GM18511 (cell line): ENCODE data around the gene TRIL.

Experiments used
- ATAC-seq: cut with Tn5 transposase; IDR thresholded peaks from one replicate; pipeline ENCODE4 v1.9.1; 2021; ENCODE audit warnings: mild to moderate bottlenecking, moderate library complexity; ENCODE audit not compliant: unreplicated experiment

Gene TRIL

DNA sequence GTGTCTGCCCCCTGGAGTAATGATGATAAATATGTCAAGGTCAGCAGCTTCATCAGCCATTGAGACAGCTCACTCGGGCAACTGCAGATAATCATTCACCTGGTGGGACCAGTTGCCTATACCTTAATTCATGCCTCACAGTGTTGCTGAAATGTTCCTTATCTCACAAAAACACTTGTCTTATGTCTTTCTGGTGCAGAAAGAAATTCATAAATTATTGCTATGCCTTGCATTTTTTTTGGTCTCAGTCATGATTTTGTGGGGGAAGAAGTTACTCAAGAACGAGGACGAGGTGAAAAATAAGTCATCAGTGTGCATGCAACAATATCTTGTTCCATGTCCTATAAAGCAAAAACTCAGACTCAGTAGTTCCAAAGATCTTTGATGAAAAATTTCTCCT is 16.0 kb downstream of the TRIL start:
- no peak for ATAC-seq

DNA sequence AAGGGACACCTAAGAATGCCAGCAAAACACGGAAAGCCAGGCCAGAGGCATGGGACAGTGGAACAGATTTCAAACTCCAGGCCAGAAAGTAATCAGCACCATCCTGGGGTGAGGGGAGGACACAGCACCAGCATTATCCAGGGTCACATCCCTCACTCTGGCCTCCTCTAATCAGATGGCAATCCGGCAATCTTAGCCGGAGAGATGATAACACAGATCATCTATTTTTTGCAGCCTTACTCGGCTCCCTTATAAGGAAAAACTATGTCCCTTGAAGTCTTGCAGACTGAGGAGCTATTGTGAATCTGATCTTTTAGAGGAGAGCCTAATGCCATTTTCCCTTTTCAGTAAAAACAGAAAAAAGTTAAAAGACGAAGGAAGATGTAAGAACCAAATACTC is 16.5 kb downstream of the TRIL start:
- no peak for ATAC-seq

DNA sequence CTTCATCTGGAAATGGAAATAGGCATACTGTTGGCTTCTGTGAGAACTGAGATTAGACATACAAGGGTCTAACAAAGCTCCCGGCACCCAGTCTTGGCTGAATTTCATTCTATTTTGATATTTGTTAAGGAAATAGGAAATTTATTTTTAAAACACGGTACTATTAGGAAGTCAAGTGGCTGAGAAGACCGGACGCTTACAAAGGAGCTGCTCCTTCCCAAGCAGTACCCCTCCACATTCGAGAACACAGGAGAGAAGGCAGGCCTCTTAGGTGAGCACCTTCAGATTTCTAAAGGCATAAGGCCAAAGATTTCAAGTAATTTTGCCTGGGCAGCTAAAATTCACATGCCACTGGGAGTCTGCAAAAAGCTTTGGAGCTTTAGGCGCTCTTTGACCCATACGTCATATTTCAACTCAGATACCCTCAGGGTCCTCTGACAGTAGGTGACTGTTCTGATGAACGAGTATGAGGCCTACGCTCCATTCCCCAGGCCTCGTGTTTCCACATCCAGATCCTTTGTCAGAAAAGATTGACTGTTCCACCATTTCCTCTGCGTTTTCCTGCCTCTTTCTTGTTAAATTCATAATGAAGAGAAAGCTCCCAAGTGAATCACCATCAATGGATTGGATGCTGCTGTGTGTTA is 17.3 kb downstream of the TRIL start:
- no peak for ATAC-seq

DNA sequence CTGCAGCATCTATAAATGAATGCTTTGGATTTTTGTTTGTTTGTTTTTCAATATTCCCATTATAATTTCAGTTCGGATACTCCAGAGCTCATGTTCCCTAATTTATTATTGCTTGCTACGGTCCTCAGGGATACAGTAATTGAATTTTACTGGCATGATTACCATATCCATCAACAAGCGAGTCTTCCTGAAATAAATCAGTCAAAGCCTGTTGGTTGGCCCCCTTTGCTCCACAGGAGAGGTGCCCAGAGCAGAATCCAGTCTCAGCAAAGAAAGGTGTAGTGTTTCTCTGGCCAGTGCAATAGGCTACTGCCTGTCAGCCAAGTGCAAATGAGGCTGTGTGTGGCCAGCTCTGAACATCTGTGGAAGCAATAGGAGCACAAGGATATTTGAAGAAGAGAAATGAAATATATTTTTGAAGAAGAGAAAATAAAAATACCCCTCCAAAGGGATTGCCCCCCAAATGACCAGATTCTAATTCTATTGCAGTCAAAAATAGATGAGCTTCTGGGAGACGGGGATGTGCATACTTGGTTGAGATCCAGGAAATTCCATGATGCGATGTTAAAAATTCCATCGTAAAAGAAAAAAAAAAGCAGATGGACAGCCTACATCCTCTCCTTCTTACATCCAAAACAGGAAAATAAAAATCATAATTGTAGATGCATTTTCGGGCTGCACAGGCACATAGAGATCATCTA is 18.1 kb downstream of the TRIL start:
- ATAC-seq = no peak

DNA sequence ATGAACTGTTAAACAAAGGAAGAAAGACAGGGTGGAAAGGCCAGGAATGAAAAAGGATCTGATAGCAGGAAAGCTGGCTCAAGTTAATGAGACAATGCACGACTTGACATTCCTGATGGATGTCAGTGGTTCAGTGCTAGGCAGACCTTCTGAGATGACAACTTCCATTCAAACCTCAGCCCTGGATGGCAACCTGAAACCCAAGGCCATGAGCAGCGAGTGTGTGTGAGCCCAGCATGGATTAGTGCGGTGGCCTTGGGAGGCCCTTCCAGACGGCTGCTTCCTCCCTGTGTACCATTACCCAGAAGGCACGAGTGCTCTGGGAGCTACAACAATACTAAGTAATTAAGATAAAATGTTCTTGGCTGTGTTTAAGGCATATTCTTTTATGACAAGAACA is 18.8 kb downstream of the TRIL start:
- ATAC-seq = no peak

DNA sequence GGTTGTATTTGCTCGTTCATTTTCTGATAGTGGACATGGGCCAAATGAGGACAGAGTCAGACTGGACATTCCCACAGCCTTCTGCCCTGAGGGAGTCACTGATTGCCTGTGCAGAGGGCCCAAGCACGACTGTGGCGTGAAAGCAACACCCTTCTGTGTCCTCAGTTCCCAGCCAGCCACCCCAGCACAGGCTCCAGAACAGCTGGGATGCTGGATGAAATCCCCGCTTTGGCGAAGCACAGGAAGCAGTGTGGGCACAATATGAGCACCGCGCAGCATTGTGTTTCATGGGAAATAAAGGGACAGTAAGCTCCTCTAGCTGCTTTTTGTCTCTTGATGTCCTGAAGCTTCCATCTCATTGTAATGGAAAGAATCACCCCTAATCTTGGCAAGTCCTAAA is 20.5 kb downstream of the TRIL start:
- no peak for ATAC-seq

DNA sequence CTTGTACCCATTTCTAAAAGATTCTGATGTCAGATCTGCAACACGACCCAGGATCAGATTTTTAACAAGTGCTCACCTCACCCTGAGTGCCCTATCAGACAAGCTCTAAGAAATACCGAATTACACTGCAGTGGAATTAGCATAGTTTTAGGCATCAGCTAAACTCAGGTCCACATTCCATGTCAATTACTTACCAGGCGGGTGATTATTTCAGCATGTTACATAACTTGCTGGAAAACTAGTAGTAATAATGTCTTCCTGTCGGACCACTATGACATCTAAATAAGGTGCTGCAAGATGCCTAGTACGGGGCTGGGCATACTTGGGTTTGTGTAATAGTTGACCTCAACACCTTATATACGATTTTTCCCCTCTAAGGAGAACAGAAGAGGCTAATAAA is 21.0 kb downstream of the TRIL start:
- no peak for ATAC-seq

DNA sequence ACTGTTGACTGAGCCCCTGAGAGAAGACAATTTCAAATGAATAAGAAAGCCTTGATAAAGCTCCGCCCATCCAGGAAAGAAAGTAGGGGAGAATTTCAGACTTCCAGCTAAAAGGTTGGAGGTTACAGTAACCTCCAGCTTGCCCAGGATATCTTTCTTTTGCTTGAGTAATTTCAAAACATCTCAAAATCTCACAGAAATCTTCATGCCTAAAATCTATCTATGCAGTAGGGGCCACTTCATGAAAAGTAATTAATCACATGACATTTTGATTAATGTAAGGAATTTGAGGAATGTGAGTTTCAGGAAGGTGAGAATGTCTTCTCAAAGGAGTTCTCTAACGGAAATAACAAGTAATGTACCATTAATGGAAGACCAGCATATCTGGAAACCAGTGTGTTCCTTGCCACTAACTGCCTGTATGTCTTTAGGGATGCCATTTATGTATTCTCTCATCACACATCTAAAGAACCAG is 24.2 kb downstream of the TRIL start:
- ATAC-seq = no peak

DNA sequence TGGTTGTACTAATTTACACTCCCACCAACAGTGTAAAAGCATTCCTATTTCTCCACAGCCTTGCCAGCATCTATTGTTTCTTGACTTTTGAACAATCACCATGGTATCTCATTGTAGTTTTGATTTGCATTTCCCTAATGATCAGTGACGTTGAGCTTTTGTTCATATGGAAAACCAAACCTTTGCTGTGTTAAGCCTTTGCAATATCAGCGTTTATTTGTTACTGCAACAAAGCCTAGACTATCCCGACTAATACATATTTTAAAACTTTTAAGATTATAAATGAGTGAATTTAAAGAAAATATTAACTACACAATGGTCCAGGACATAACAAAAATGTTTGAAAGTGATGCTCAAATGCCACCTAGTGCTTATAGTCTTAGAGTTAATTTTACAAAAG is 26.6 kb downstream of the TRIL start:
- ATAC-seq = no peak

DNA sequence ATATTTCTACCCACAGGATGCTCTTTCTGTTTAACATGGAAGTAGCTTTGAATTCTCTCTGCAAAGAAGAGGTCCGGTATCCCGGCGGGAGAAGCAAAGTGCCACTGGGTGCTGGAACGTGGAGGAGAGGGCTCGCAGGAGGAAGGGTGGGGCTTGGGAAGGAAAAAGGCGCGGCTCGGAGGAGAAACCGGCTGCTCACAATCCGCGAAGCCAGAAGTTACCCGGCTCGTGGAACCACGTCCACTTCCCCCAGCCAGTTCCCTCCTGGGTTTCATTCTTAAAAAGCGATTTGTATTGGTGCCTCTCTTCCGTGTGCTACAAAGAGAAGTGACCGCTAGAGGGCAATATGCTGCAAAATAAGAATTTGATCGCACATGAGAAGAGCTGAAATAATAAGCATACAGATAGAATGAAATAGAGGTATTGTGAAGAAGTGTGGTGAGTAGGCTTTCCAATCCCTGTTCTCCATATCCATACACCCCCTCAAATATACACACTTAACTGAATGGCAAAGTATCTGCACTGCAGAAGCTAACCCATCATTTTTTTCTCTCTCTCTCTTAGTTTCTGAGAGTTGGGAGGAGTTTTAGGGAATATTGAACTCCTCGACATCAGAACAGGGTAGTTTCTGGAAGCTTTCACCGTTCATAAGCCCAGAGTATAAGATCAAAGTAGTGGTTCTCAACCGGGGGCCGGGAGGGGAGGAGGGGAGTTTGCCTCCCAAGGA is 31.1 kb downstream of the TRIL start:
- peak; percentile 89 for ATAC-seq

DNA sequence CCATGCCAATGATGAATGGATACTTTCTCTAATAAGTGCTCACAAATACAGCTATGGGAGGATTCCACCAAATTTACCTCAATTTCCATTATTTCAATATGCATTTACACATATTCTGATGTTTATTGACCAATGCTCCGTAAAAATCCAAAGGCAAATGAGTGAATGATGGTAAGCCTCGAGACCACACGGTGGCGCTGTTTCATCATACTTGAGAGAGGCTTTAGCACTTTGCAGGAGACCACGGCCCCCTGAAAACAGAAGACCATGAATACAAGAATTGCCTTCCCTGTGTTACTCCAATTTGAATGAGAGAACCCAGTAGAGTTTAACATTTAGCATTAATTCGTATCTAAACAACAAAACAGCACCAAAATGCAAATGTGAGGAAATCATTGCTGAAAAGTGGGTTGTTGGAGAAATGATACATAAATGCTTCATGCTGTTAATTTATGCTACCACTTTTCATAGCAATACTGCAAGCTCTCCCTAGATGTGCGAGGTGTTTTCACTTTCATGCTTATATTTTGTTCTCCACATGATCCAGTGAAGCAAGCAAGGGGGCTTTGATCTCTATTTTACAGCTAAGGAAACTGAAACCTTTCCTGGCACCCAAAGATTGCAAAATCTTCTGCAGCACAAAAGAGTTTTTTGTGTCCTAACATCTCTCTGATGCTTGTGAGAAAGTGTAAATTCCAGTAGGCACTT is 35.4 kb downstream of the TRIL start:
- ATAC-seq = peak; percentile 54

DNA sequence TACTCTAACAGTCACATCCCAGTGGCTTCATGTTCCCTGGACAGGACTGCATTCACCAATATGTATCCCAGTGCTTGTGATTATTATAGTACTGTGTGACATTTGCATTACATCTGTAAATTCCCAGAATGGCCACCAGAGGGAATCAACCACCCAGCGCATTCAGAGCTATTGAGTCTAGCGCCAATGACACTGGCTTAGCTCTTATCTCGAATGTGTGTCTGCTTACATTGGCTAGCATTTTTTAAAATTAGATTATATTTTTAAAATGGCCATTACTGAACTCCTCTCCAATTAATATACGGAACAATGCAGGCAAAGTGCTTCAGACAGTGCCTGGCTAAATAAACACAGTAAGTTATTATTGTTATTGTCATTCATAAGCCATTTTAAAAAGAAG is 36.3 kb downstream of the TRIL start:
- peak; percentile 91 for ATAC-seq

DNA sequence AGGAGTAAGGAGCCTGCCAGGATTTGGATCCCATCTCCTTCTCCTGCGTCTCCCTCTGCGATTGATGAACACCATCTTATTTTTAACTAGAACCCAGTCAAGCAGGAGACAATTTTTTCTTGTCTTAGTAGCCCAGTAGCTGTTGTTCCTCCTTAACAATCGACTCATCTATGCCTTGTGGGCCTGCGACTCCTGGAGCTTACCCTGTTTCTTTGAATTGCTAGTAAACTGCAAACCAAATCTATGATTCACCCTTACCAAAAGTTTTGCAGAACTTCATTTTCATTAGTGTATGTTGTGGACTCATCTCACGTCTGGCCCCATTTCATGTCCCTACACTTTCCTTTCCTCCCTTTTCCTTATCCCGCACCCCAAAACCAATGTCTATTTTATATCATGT is 37.7 kb downstream of the TRIL start:
- ATAC-seq = no peak

DNA sequence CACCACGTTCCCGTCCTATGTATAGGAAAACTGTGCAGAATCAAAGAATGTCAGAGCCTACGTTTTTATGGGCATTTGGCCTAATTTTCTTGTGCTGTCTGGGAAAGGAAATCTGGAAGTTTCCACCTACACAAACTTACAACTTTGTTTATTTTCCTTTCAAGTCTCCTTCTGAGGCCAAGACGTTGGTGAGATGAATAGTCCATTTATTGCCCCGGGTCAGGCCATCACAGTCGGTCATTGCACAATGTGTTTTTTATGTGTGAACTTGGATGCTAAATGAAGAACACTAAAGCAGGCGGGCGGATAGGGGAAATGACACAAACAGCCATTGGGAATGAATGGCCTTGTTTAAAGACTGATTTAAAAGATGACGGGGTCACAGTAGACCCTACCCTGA is 38.6 kb downstream of the TRIL start:
- no peak for ATAC-seq

DNA sequence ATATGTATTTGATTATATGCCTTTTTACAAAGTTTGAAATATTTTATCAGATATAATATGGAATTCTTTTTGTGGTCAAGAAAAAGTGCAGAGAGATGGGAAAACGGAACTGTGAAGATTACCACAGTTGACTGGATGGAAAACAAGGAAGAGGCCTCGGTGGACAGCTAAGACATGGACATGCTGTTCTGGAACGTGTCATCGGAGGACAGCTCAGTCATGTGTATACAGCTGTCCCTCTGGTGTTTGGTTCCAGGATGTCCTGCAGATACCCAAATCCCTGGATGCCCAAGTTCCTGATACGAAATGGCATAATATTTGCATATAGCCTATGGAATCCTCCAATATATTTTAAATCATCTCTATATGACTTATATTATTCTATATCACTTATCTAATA is 49.4 kb downstream of the TRIL start:
- ATAC-seq = no peak

DNA sequence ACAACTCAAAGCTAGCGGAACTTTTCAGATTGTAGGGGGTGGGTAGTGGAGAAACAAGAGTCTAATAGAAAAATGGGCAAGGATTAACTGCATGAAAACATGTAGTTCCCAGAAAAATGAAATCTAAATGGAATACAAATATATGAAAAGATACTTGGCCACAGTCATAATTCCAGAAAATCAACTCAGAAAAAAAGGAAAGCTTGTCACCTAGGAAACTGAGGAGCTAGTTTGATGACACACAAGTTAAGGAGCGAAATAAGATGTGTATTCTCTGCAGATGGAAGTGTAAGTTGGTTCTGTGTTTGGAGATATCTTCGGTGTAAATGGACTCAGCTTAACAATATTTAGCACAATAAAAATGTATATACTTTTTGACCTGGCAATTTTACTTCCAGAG is 52.7 kb downstream of the TRIL start:
- no peak for ATAC-seq

DNA sequence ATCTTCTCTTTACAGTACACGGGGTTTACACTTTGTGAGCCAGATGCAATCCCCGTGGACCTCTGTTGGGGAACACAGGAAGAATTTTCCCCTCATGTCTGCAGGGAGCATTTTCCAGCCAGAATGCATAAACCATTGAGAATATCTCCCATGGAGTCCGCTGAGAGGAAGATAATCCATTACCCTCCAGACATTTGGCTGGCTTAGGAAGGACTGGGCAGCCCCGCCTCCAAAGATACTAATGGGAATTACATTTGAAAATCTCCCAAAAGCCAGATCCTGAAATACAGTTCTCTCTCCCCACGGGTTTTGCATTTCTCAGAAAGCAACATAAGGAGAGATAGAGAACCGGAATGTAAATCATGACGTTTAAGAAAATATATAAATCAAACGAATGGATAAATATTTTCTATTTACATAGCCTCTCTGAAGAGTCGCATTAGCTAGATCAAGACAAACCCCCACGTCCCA is 53.5 kb downstream of the TRIL start:
- no peak for ATAC-seq

DNA sequence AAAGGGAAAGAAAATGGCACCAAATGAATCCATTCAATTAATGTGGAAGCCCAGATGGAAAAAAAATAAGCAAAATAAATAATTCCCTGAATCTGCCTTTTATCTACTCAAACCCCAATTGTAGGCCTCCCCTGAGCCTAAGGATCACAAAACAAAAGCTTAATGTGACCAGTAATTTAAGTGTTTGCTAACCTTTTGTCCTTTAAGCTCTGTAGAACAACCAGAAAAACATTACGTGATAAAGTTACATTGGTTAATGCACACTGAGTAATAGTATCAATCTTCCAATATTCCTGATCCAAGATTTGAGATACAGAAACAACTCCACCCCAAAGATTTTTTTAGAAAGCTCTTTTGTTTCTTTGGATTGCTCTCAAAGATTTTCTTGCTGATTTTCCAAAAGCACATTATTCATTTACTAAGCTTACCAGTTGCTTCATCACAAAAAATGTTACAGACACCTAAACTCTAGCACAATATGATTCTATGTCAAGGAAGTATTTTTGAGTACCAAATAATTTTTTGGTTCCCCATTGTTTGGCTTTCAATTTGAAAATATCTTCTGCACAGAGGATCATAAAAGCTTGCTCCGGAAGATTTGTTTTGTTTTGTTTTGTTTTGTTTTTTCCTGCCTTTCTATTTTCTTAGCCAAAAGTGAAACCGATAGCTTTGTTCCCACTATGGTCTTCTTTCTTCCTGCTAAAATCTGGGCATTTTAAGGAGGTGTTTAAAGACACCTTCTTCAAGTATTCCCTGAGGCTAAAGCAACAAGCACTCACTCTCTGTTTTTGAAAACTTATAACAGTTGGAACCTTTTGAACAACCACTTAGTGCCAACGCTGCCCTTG is 54.2 kb downstream of the TRIL start:
- ATAC-seq = no peak
